ENCODE measurements around the gene IRF3.

IRF3 gene

GRCh38 chr19:49651820-49652550, 13.7 kb downstream of the IRF3 start:
- TF ChIP-seq, protein P1, sequence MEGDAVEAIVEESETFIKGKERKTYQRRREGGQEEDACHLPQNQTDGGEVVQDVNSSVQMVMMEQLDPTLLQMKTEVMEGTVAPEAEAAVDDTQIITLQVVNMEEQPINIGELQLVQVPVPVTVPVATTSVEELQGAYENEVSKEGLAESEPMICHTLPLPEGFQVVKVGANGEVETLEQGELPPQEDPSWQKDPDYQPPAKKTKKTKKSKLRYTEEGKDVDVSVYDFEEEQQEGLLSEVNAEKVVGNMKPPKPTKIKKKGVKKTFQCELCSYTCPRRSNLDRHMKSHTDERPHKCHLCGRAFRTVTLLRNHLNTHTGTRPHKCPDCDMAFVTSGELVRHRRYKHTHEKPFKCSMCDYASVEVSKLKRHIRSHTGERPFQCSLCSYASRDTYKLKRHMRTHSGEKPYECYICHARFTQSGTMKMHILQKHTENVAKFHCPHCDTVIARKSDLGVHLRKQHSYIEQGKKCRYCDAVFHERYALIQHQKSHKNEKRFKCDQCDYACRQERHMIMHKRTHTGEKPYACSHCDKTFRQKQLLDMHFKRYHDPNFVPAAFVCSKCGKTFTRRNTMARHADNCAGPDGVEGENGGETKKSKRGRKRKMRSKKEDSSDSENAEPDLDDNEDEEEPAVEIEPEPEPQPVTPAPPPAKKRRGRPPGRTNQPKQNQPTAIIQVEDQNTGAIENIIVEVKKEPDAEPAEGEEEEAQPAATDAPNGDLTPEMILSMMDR (IDR thresholded peaks at IDR 0.05; ENCODE audit: low read depth, low read length): no peak
- no peak overlapping the region for H3K4me3 ChIP-seq (ENCODE audit: low read depth, low read length)

GRCh38 chr19:49651029-49651819, 14.4 kb downstream of the IRF3 start:
- TF ChIP-seq, protein P1 (IDR thresholded peaks at IDR 0.05; ENCODE audit: low read depth, low read length): no peak
- no peak overlapping the region for H3K4me3 ChIP-seq (ENCODE audit: low read depth, low read length)

DNA sequence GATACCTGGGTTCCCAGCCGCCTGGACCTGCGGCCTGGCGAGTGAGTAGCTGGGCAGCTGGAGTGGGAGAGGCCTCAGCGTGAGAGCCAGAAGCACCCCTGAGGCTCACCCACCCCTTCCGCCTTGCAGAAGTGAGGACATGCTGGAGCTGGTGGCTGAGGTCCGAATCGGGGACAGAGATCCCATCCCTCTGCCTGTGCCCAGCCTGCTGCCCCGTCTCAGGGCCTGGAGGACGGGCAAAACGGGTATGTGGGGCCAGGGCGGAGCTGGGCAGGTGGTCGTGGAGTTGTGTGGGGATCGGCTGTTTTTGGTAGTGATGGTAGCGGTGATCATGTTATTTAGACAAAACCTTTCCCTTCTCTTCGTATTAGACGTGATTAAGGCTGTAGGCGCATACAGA, 19.1 kb downstream of the IRF3 start:
- no peak overlapping the region for H3K4me3 ChIP-seq (ENCODE audit: low read depth, low read length)
- TF ChIP-seq, protein P1 (IDR thresholded peaks at IDR 0.05; ENCODE audit: low read depth, low read length): no peak

DNA sequence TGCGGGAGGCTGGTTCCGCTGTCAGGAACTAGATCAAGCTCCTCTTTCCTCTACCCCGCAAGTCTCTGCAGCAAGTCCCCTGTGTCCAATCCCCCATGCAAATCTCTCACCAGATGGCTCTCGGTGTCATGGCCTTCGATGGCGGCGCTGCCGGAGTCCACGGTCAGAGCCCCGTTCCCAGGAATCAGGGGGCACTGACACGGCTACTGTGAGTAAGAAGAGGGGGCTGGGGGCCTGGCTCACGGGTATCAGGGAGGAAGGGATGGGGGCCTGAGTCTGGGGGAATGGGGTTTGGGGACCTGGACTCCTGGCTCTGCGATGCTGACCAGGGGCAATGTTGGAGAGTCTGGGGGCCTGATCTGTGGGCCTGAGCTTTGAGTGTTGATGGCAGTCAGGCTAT, 19.7 kb downstream of the IRF3 start:
- no peak overlapping the region for H3K4me3 ChIP-seq (ENCODE audit: low read depth, low read length)
- TF ChIP-seq, protein P1 (IDR thresholded peaks at IDR 0.05; ENCODE audit: low read depth, low read length): no peak

GRCh38 chr19:49645592-49645991, 20.1 kb downstream of the IRF3 start:
- no peak overlapping the region for H3K4me3 ChIP-seq (ENCODE audit: low read depth, low read length)
- TF ChIP-seq, protein P1 (IDR thresholded peaks at IDR 0.05; ENCODE audit: low read depth, low read length): no peak

DNA sequence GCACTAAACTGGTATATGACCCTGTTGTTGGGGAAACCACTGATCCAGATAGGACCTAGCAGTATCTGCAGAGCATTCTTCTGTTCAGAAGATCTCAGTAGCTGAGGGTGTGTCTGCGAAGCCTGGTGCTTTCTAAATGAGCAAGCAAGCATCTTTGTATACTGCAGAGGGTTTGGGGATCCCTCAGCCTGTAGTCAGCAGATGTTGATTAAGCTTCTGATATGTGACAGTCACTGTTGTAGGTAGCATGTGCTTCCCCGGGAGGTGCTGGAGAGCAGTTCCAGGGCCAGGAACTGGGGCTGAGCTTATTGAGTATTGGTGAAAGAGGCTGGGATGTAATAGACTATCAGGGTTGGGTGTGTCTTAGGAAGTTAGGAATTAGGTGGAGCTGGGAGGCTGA, 22.2 kb downstream of the IRF3 start:
- peak overlapping the region; percentile 69 for H3K4me3 ChIP-seq (ENCODE audit: low read depth, low read length)

More for the DNA sequence above, 22.2 kb downstream of the IRF3 start:
- TF ChIP-seq, protein P1 (IDR thresholded peaks at IDR 0.05; ENCODE audit: low read depth, low read length): no peak
